HG03457 (cell line): ENCODE results near the gene LAMC2.

Experiments used
- ATAC-seq: cut with Tn5 transposase; IDR thresholded peaks from one replicate; pipeline ENCODE4 v1.9.1; 2021; ENCODE audit warnings: moderate number of reproducible peaks; ENCODE audit not compliant: unreplicated experiment

Gene LAMC2

GRCh38 chr1:183212870-183213269 is 26.8 kb downstream of the LAMC2 start:
- no peak for ATAC-seq

GRCh38 chr1:183214021-183214970 is 28.2 kb downstream of the LAMC2 start:
- ATAC-seq, result no peak

GRCh38 chr1:183215076-183215720 is 29.1 kb downstream of the LAMC2 start:
- no peak for ATAC-seq

- no peak for ATAC-seq
Observed at GRCh38 chr1:183215936-183216335, 29.9 kb downstream of the LAMC2 start.

- no peak for ATAC-seq
Observed at GRCh38 chr1:183218027-183218618, 32.1 kb downstream of the LAMC2 start.

GRCh38 chr1:183218971-183219615 is 33.0 kb downstream of the LAMC2 start:
- no peak for ATAC-seq

GRCh38 chr1:183219616-183220009 is 33.5 kb downstream of the LAMC2 start:
- ATAC-seq, result no peak

GRCh38 chr1:183222909-183223308 is 36.8 kb downstream of the LAMC2 start:
- no peak for ATAC-seq

- ATAC-seq, result no peak
Observed at GRCh38 chr1:183223467-183223866, 37.4 kb downstream of the LAMC2 start.

- no peak for ATAC-seq
Observed at GRCh38 chr1:183226361-183226760, 40.3 kb downstream of the LAMC2 start.

GRCh38 chr1:183226963-183227362 is 40.9 kb downstream of the LAMC2 start:
- ATAC-seq, result no peak

- ATAC-seq, result no peak
Observed at GRCh38 chr1:183227422-183228346, 41.6 kb downstream of the LAMC2 start.

- ATAC-seq, result no peak
Observed at GRCh38 chr1:183228347-183229220, 42.5 kb downstream of the LAMC2 start.

GRCh38 chr1:183230413-183230812 is 44.3 kb downstream of the LAMC2 start:
- ATAC-seq, result no peak

- no peak for ATAC-seq
Observed at GRCh38 chr1:183231545-183231944, 45.5 kb downstream of the LAMC2 start.

GRCh38 chr1:183233113-183233512 is 47.0 kb downstream of the LAMC2 start:
- no peak for ATAC-seq

GRCh38 chr1:183234660-183235476 is 48.8 kb downstream of the LAMC2 start:
- no peak for ATAC-seq

- ATAC-seq, result no peak
Observed at GRCh38 chr1:183235503-183235902, 49.4 kb downstream of the LAMC2 start.
